Sigmoid colon (tissue), 4 donors: Measurements from ENCODE around the gene TSPAN32.

Experiments
- CTCF ChIP-seq, 4 experiments: fragments of 450-650 bp in 3 of 4; fragments of 200-600 bp in 1 of 4; IDR thresholded peaks; one replicate each; pipeline ENCODE4 v1.5.1; 2016 to 2019; ENCODE audit warnings: antibody characterized with exemption in 4 of 4, mild to moderate bottlenecking in 3 of 4, moderate library complexity in 2 of 4
- EP300 ChIP-seq, 4 donors: sonication (generic); formaldehyde crosslinking; IDR thresholded peaks; one replicate each; pipeline ENCODE4 v1.6.1; 2017; ENCODE audit warnings: antibody characterized with exemption in 4 of 4
- POLR2A ChIP-seq, 2 donors: fragments of 450-650 bp; IDR thresholded peaks; one replicate each; pipeline ENCODE4 v1.6.1; 2016; ENCODE audit warnings: antibody characterized with exemption in 2 of 2, mild to moderate bottlenecking in 2 of 2, moderate library complexity in 2 of 2

GRCh38 chr11:2365571-2366210, 63.9 kb downstream of the TSPAN32 start:
- TF ChIP-seq POLR2A (IDR thresholded peaks at IDR 0.05) (no peak), CTCF (IDR thresholded peaks at IDR 0.05) (no peak), EP300 (IDR thresholded peaks at IDR 0.05) (no peak)
